Muscle layer of duodenum (tissue), 2 donors: ENCODE results near the gene ABL2.

ENCODE experiments used
- H3K27ac ChIP-seq: one replicate; pipeline ENCODE4 v1.7.0; 2013; ENCODE audit warnings: mild to moderate bottlenecking, low read length
- H3K27me3 ChIP-seq: one replicate; pipeline ENCODE4 v1.7.0; 2013; ENCODE audit warnings: low read depth, mild to moderate bottlenecking, control low read depth, low read length
- H3K36me3 ChIP-seq, 2 donors: one replicate each; pipeline ENCODE4 v1.7.0; 2013; ENCODE audit warnings: low read length in 2 of 2, control low read depth in 1 of 2, mild to moderate bottlenecking in 1 of 2; ENCODE audit not compliant: insufficient read depth in 2 of 2, control insufficient read depth in 1 of 2
- H3K4me1 ChIP-seq, 2 donors: one replicate each; pipeline ENCODE4 v1.7.0; 2013; ENCODE audit warnings: low read length in 2 of 2, mild to moderate bottlenecking in 2 of 2, control low read depth in 1 of 2, moderate library complexity in 1 of 2; ENCODE audit not compliant: insufficient read depth in 2 of 2, control insufficient read depth in 1 of 2
- H3K4me3 ChIP-seq, 2 donors: one replicate each; pipeline ENCODE4 v1.7.0; 2013; ENCODE audit warnings: low read length in 2 of 2, low read depth in 1 of 2, mild to moderate bottlenecking in 1 of 2
- H3K9me3 ChIP-seq, 2 donors: one replicate each; pipeline ENCODE4 v1.7.0; 2013; ENCODE audit warnings: low read length in 2 of 2, control low read depth in 1 of 2, mild to moderate bottlenecking in 1 of 2; ENCODE audit not compliant: control insufficient read depth in 1 of 2
- donor health status: healthy.

The ABL2 gene

DNA sequence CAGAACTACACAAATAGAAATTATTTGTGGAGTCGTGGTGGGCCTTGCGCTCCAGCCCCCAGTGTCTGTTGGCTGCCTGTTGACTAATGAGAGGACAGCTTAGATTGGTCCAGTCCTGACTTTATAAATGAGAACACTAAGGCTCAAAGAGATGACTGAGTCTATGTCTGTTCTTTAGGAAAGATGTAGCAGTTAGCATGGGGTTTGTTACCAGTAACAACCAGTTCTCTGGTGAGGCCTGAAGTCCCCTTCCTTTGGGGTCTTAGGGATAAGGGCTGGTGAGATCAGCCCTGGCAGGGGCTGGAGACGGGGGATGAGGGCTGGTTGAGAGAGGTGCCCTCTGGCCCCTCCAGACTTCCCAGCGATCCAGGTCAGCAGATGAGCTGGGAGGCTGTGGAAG, 138.6 kb downstream of the ABL2 start:
- H3K36me3 ChIP-seq: peaks cover 18 to 60% of the 10 kb centered on the region in 2 donors
- no peaks in the 10 kb centered on the region for H3K9me3 ChIP-seq
- H3K4me1 ChIP-seq: peaks cover 0 to 13% of the 10 kb centered on the region in 2 donors
- H3K27ac ChIP-seq: no peak overlapping the region
- no peaks in the 10 kb centered on the region for H3K27me3 ChIP-seq
- H3K4me3 ChIP-seq: no peak overlapping the region

- Histone ChIP-seq H3K4me3 (no peak overlapping the region), H3K36me3 (peaks cover 22 to 58% of the 10 kb centered on the region in 2 donors), H3K9me3 (no peaks in the 10 kb centered on the region), H3K4me1 (peaks cover 0 to 13% of the 10 kb centered on the region in 2 donors), H3K27ac (no peak overlapping the region), H3K27me3 (no peaks in the 10 kb centered on the region)
Measured at GRCh38 chr1:179090522-179090921, 139.0 kb downstream of the ABL2 start.

GRCh38 chr1:179089827-179090482, 139.5 kb downstream of the ABL2 start:
- H3K9me3 ChIP-seq: no peaks in the 10 kb centered on the region
- peaks cover 0 to 13% of the 10 kb centered on the region in 2 donors for H3K4me1 ChIP-seq
- H3K27me3 ChIP-seq: no peaks in the 10 kb centered on the region
- no peak overlapping the region for H3K4me3 ChIP-seq
- H3K36me3 ChIP-seq: peaks cover 24 to 53% of the 10 kb centered on the region in 2 donors
- no peak overlapping the region for H3K27ac ChIP-seq

- Histone ChIP-seq H3K9me3 (no peaks in the 10 kb centered on the region), H3K36me3 (peaks cover 12 to 30% of the 10 kb centered on the region in 2 donors), H3K27me3 (no peaks in the 10 kb centered on the region), H3K4me3 (no peak overlapping the region), H3K27ac (no peak overlapping the region), H3K4me1 (peaks cover 3 to 18% of the 10 kb centered on the region in 2 donors)
Measured at GRCh38 chr1:179087665-179088064, 141.8 kb downstream of the ABL2 start.

DNA sequence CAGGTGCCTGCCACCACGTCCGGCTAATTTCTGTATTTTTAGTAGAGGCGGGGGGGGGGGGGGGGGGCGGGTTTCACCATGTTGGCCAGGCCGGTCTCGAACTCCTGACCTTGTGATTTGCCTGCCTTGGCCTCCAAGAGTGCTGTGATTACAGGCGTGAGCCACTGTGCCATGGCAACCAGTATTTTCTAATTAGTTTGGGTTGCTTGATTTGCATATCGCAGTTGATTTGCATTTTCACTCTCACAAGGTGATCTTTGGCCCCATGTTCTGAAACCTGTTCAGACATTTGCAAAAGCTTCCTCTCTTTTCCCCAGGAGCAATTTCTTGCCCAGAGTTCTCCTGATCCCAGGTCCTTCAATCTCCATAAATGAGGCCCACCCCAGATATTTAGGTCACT, 145.9 kb downstream of the ABL2 start:
- Histone ChIP-seq H3K27me3 (no peaks in the 10 kb centered on the region), H3K4me1 (peaks cover 13 to 16% of the 10 kb centered on the region in 2 donors), H3K9me3 (no peaks in the 10 kb centered on the region), H3K36me3 (peaks cover 12 to 15% of the 10 kb centered on the region in 2 donors), H3K4me3 (no peak overlapping the region), H3K27ac (no peak overlapping the region)

- Histone ChIP-seq H3K36me3 (peaks cover 12 to 15% of the 10 kb centered on the region in 2 donors), H3K4me3 (peak overlapping the region; percentile 87 to 90), H3K27me3 (no peaks in the 10 kb centered on the region), H3K9me3 (no peaks in the 10 kb centered on the region), H3K4me1 (peaks cover 13 to 16% of the 10 kb centered on the region in 2 donors), H3K27ac (peak overlapping the region; percentile 40)
Measured at GRCh38 chr1:179082999-179083335, 146.5 kb downstream of the ABL2 start.

DNA sequence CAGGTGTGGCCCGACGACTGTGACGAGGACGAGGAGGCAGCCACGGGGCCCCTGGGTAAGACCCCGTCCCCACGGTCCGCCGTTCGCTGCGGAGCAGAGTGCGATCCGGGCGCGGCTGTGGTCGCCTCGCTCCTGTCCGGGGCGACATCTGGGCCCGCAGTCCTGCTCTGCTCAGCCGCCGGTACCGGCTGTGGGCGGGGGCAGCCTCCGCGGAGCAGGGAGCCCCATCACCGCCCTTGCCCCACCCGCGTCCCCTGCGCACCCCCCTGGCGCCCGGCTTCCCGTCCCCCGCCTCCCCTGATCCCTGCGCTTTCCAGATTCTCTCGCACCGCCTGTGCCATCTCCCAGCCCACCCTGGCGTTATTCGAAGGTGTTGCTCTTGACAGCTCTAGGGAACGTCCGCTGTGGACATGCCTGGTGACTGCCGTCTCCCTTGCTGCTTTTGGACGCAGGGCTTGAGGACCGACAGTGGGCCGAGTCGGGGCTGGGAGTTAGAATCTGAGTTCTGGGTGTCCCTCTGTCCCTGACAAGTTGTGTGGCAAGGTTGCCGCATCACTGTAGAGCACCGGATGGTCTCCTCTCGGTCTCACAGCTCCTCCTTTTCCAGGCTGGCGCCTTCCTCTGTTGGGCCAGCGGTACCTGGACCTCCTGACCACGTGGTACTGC, 147.0 kb downstream of the ABL2 start:
- Histone ChIP-seq H3K36me3 (peaks cover 10 to 12% of the 10 kb centered on the region in 2 donors), H3K27me3 (no peaks in the 10 kb centered on the region), H3K4me1 (peaks cover 13 to 16% of the 10 kb centered on the region in 2 donors), H3K9me3 (no peaks in the 10 kb centered on the region), H3K27ac (peak overlapping the region; percentile 40), H3K4me3 (peak overlapping the region; percentile 87 to 90)

DNA sequence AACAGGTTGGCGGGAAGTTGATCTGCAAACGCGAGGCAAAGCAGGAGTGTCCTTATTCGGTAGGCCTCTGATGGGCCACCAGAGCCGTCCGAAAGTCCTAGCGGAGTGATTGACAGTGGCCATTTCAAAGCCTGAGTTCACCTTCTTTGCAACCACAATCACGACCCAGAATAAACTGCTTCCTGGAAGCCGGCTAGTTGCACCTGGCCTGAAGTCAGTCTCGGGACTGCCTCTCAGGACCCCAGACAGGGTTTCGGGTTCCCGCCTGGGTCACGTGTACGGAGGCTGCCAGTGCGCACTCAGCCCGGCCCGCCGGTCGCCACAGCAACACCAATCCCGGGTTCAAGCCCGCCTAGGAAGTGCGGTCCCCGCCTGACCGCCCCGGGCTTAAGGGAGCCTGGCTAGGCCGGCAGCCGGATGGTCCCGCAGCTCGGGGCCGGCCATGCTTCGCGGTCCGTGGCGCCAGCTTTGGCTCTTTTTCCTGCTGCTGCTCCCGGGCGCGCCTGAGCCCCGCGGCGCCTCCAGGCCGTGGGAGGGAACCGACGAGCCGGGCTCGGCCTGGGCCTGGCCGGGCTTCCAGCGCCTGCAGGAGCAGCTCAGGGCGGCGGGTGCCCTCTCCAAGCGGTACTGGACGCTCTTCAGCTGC, 147.7 kb downstream of the ABL2 start, which contains the start of gene TOR3A:
TOR3A (plus strand) TSS at position 384 of the 646 bp plus-strand sequence; CDS start at position 443, 59 bp downstream.
- peaks cover 13 to 16% of the 10 kb centered on the region in 2 donors for H3K4me1 ChIP-seq
- H3K27me3 ChIP-seq: no peaks in the 10 kb centered on the region
- H3K4me3 ChIP-seq: peak within 1 kb of the TSS; percentile 87 to 90
- peaks cover 8 to 12% of the 10 kb centered on the region in 2 donors for H3K36me3 ChIP-seq
- H3K9me3 ChIP-seq: no peaks in the 10 kb centered on the region
- peak within 1 kb of the TSS; percentile 82 for H3K27ac ChIP-seq

- Histone ChIP-seq H3K27me3 (no peaks in the 10 kb centered on the region), H3K4me1 (peaks cover 13 to 16% of the 10 kb centered on the region in 2 donors), H3K36me3 (peaks cover 5 to 11% of the 10 kb centered on the region in 2 donors), H3K27ac (peak overlapping the region; percentile 82), H3K4me3 (peak overlapping the region; percentile 87 to 90), H3K9me3 (no peaks in the 10 kb centered on the region)
Measured at GRCh38 chr1:179080866-179081686, 148.4 kb downstream of the ABL2 start.

- peaks cover 0 to 4% of the 10 kb centered on the region in 2 donors for H3K36me3 ChIP-seq
Measured at GRCh38 chr1:179079113-179079761, 150.2 kb downstream of the ABL2 start.

More at GRCh38 chr1:179079113-179079761, 150.2 kb downstream of the ABL2 start:
- Histone ChIP-seq H3K27me3 (no peaks in the 10 kb centered on the region), H3K9me3 (no peaks in the 10 kb centered on the region), H3K4me3 (no peak overlapping the region), H3K4me1 (peaks cover 13 to 16% of the 10 kb centered on the region in 2 donors), H3K27ac (no peak overlapping the region)
